ENCODE measurements around the gene ABRACL. TPM values are rescaled to one million over a fixed set of nuclear protein-coding genes. Genes with fewer than 3 reads are reported as not detected.

ABRACL gene
- total RNA-seq, 2 donors from 2014 or later: 94.3 to 186 TPM

Other genes with a start within 250 kb of the ABRACL start
- gene ECT2L, start 232.7 kb upstream of the ABRACL start, total RNA-seq: under 1 TPM in 1 of 2 donors, not detected in 1; 0.11 TPM
- 10 to 100 TPM; 51.7 to 52.5 TPM for gene REPS1, start 40.5 kb upstream of the ABRACL start, total RNA-seq
- 10 to 100 TPM; 67.0 to 85.7 TPM for gene HECA, start 106.3 kb downstream of the ABRACL start, total RNA-seq